Measurements from ENCODE around the gene HLA-DRB1. TPM values are rescaled to one million over a fixed set of nuclear protein-coding genes. Genes with fewer than 3 reads are reported as not detected.
"Not testable (repeated sequence)": the region's sequence is repeated elsewhere in the genome, so short reads cannot be mapped to it uniquely, and the experiment has no call there.

The HLA-DRB1 gene
- total RNA-seq, 1 experiment from 2014 or later, result 0.17 TPM

- DNase-seq (ENCODE audit: low read depth), result peak; percentile 96
Measured at GRCh38 chr6:32609731-32610640, 20.3 kb upstream of the HLA-DRB1 start.

DNA sequence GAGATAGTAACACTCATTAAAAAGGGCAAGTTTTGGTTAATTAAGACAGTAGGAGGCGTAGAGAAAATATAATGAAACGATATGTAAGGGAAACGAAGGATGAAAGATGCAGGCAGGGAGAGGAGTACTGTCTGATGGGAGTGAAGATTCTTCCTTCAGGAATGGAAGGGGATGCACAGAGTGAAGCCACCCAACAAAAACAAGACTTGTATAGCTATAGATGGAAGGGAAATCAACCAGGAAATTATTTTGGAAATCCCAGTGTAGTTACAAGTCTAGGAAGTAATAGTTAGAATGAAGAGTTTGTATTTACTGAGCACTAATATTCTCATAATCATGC, 19.7 kb upstream of the HLA-DRB1 start:
- DNase-seq (ENCODE audit: low read depth), result no peak

DNA sequence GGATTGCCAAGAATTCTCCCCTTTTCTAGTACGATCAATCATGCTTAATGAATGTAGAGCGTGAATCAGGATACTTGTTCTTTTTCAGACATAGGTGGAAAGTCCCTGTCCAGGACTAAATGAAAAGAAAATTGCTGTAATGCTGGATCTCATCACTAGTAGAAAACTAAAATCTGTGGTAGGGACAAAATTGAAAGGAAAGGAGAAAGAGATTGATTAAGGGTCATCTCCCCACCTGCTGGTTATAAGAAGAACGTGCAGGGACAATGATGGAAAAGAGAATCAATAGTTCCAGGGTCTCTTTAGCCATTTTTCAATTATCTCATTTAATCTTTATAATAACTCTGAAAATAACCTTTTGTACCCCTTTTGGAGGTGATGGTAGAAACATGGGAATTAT, 18.7 kb upstream of the HLA-DRB1 start:
- no peak for DNase-seq (ENCODE audit: low read depth)

- DNase-seq (ENCODE audit: low read depth), result no peak
Measured at GRCh38 chr6:32607988-32608298, 18.3 kb upstream of the HLA-DRB1 start.

- no peak for DNase-seq (ENCODE audit: low read depth)
Measured at GRCh38 chr6:32607263-32607987, 17.8 kb upstream of the HLA-DRB1 start.

DNA sequence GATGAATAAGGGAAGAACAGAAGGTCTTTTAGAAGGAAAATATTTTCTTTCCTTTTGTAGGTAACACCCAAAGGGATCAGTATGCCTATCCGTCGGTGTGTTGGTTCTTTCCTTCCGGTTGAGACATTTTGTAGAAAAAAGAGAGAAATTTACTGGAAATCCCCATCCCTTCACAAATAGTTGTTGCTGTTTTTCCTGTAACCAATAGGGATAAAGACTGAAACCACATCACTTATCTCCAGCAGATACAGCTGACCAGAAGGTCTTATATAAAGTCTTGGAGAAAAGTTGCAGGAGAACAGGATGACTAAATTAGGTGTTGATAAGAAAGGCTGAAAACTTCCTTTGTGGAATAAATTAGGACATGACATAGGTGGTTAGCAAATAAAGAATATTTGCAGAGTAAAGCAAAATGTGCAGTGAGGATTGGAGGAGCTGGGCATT, 14.8 kb upstream of the HLA-DRB1 start:
- DNase-seq (ENCODE audit: low read depth), result no peak

DNA sequence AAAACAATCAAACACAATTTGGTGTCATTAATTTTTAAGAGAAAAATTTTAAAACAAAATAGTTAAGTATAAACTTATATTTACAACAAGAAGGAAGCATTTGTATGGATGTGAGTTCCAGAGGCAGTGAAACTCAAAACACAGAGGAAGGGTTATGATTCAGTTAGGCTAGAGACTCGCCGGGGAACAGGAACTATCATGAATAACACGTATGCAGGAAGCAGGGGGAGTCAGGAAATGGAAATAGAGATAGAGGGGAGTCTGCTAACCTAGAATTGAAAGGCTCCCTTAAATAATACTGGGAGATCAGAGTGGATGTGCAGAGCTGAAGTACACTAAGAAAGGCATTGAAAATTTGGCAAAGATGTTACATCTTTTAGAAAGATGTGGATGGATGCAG, 14.2 kb upstream of the HLA-DRB1 start:
- DNase-seq (ENCODE audit: low read depth), result no peak

DNA sequence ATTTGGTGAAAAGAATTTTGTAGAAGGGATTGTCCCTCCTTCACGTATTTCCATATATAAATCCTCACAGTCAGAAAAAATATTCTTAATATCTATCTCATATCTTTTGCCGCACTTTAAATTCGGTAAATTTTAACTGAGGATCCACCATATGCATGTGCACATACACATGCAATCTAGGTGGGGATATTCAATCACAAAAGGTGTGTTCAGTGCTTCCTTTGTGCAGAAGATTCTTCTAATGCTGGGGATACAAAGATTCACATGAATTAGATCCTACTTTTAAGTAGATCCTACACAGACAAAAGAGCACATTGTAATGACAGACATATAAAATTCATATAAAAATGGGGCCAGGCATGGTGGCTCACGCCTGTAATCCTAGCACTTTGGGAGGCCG, 13.6 kb upstream of the HLA-DRB1 start:
- no peak for DNase-seq (ENCODE audit: low read depth)

DNA sequence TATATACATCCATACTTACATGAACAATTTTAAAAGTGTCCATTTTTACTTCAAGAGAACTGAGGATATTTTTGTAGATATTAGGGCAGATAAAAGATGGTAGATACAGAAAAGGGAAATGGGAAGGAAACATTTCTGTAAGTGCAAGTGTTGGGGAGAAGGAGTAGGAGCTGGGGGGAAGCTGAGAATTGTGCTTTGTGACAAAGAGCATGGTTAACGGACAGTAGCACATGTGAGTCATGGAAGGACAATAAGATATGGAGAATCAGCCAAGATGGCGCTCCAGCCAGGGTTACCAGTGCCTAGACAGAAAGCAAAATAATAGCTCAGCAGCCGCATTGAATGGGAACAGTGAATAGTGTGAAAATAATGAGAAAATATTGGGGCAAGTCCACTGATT, 12.7 kb upstream of the HLA-DRB1 start:
- no peak for DNase-seq (ENCODE audit: low read depth)

DNA sequence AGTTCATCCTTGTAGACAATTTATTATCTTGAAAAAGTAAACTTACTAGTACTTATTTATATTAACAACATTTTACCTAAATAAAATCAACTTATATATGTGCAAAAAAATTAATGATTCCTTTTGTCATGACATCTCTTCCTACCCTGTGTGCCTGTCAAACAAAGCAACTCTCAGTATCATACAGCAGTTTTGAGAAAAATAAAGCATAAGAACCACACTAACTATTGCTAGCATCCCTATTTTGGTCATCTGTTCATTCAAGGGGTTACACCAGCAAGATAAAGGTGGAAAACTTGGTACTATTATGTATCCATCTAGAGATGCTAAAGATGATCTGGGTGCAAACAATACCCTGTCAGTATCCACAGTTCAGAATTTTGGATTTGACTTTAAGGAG, 7.4 kb upstream of the HLA-DRB1 start:
- DNase-seq (ENCODE audit: low read depth), result no peak

DNA sequence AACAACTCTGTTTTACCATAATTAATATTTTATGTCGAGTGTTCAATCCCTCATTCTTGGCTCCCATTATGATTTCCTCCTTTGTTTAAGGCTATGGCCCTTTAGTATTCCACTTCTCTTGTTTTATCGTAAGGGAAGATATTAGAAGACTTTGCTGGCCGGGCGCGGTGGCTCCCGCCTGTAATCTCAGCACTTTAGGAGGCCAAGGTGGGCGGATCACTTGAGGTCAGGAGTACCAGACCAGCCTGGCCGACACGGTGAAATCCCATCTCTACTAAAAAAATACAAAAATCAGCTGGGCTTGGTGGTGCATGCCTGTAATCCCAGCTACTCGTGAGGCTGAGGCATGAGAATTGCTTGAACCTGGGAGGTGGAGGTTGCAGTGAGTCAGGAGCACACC, 1.1 kb upstream of the HLA-DRB1 start:
- DNase-seq (ENCODE audit: low read depth), result not testable (repeated sequence)

GRCh38 chr6:32588156-32588555, 1.5 kb downstream of the HLA-DRB1 start:
- DNase-seq (ENCODE audit: low read depth), result no peak

GRCh38 chr6:32583527-32583898, 6.1 kb downstream of the HLA-DRB1 start:
- no peak for DNase-seq (ENCODE audit: low read depth)

DNA sequence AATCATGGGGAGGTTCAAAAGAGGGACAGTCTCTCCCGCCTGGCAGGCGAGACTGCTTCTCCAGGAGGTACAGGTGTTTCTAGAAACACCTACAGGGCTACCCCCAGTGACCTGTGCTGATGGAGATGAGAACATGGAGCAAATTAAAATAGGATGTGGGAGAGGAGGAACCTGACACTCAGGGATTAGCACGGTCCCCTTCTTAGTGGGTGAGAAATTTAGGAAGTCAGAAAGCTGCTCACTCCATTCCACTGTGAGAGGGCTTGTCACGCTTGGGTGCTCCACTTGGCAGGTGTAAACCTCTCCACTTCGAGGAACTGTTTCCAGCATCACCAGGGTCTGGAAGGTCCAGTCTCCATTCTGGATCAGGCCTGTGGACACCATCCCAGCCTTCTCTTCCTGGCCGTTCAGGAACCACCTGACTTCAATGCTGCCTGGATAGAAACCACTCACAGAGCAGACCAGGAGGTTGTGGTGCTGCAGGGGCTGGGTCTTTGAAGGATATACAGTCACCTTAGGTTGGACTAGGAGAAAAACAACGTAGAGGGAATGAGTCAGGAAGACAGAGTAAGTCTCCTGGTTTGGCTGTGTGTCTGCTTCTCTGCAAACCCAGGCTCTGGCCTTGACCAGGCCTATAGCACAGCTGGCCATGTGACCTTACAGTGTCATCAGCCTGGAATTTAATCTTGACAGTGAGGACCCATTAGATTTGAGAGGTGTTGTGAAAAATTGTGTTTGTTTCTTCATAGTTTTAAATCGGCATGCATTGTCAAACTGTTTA, 8.1 kb downstream of the HLA-DRB1 start:
- no peak for DNase-seq (ENCODE audit: low read depth)

GRCh38 chr6:32580593-32580992, 9.1 kb downstream of the HLA-DRB1 start:
- no peak for DNase-seq (ENCODE audit: low read depth)

GRCh38 chr6:32578962-32579361, 10.7 kb downstream of the HLA-DRB1 start:
- no peak for DNase-seq (ENCODE audit: low read depth)

- DNase-seq (ENCODE audit: low read depth), result not testable (repeated sequence)
Measured at GRCh38 chr6:32577493-32577892, 12.2 kb downstream of the HLA-DRB1 start.

GRCh38 chr6:32576250-32576649, 13.4 kb downstream of the HLA-DRB1 start:
- no peak for DNase-seq (ENCODE audit: low read depth)

DNA sequence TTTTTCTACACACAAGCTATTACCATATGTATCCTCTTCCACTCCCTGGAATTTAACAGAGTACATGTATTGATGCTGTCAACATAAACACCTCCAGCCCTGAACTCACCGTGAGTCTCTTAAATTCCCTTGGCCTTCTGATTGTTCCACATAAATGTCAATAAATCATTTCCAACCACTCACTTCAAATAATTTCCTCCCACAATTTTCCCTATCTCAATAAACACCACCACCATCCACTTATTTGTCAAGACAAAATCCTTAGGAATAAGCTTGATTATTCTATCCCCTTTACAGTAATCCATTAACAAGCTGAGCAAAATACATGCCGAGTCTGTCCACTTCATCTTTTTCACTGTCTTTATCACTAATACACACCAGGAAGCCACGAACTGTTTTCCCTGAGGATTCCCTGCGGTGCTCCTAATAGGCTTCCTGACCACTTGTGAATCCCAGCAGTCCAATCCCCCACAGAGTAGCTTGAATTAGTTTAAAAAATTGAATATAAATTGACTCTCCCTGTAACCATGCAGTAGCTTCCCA, 19.2 kb downstream of the HLA-DRB1 start:
- DNase-seq (ENCODE audit: low read depth), result no peak

DNA sequence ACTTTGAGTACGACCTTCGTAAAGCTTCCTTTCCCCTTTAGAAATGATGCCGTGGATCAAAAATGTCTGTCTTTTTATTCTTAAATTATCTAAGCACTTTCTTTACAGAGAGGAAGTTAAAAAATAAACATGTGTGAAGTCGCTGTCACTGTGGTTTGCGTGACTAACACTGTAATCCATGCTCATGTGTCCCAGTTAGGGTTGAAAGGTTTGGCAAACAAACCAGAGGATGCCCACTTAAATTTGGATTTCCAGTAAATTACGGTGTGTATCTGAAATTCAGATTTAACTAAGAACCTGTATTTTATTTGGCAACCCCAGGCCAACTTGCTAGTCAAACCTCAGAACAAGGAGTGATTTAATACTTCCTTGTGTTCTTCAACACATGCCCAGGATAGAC, 21.1 kb downstream of the HLA-DRB1 start:
- no peak for DNase-seq (ENCODE audit: low read depth)

DNA sequence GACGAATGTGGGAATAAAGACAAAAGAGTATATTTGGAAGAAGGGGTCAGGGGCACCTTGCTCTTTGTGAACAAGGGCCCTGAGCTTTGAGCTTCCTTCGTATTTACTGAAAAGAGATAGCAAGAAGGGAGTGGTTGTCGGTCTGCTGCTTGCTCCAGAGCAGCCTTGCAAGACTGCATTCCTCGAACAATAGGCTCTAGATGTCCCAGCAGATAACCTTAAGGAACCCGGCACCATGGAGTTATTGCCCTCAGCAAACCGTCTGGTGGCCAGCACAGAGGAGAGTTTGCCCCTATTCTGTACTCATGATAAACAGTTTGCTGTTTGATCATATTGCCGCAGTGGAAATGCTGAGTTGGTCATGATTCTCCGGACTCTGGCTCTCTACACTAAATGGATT, 22.7 kb downstream of the HLA-DRB1 start:
- no peak for DNase-seq (ENCODE audit: low read depth)

GRCh38 chr6:32565511-32565910, 24.1 kb downstream of the HLA-DRB1 start:
- DNase-seq (ENCODE audit: low read depth), result no peak

All from M059J (cell line).